Measurements from ENCODE around the gene DDT.
"Not testable (repeated sequence)": the region's sequence is repeated elsewhere in the genome, so short reads cannot be mapped to it uniquely, and the experiment has no call there.

DDT gene

GRCh38 chr22:23989583-23990244 lies 15.5 kb upstream of the DDT start:
- peak; percentile 1 for DNase-seq (ENCODE audit: low spot score)

- DNase-seq (ENCODE audit: low spot score): not testable (repeated sequence)
These were observed 12.4 kb upstream of the DDT start for GRCh38 chr22:23986538-23987178.

- DNase-seq (ENCODE audit: low spot score): not testable (repeated sequence)
These were observed 11.8 kb upstream of the DDT start for GRCh38 chr22:23986089-23986488.

GRCh38 chr22:23984430-23984829 lies 10.2 kb upstream of the DDT start:
- DNase-seq (ENCODE audit: low spot score): peak; percentile 81

GRCh38 chr22:23980567-23980966 lies 6.3 kb upstream of the DDT start:
- DNase-seq (ENCODE audit: low spot score): not testable (repeated sequence)

- DNase-seq (ENCODE audit: low spot score): not testable (repeated sequence)
These were observed 5.5 kb upstream of the DDT start, which contains the start of gene GSTT2 for GRCh38 chr22:23979557-23980240. Gene GSTT2 (plus strand): TSS chr22:23980134.

- DNase-seq (ENCODE audit: low spot score): not testable (repeated sequence)
These were observed 3.1 kb upstream of the DDT start for GRCh38 chr22:23977304-23977703.

GRCh38 chr22:23974836-23975352 lies 653 bp upstream of the DDT start:
- not testable (repeated sequence) for DNase-seq (ENCODE audit: low spot score)

GRCh38 chr22:23971927-23972326 lies 2.3 kb downstream of the DDT start:
- not testable (repeated sequence) for DNase-seq (ENCODE audit: low spot score)

- peak; percentile 45 for DNase-seq (ENCODE audit: low spot score)
These were observed 3.3 kb downstream of the DDT start for GRCh38 chr22:23970816-23971486.

GRCh38 chr22:23970201-23970641 lies 4.0 kb downstream of the DDT start:
- DNase-seq (ENCODE audit: low spot score): no peak

GRCh38 chr22:23969071-23969470 lies 5.2 kb downstream of the DDT start:
- DNase-seq (ENCODE audit: low spot score): no peak

GRCh38 chr22:23966568-23966967 lies 7.7 kb downstream of the DDT start, which contains the start of gene DDTL:
Gene DDTL (plus strand): TSS chr22:23966888. CDS start chr22:23966915, 27 bp downstream.
- DNase-seq (ENCODE audit: low spot score): not testable (repeated sequence)

GRCh38 chr22:23966094-23966493 lies 8.1 kb downstream of the DDT start:
- DNase-seq (ENCODE audit: low spot score): not testable (repeated sequence)

GRCh38 chr22:23961084-23961771 lies 13.0 kb downstream of the DDT start, which contains the start of gene GSTT2B:
Gene GSTT2B (minus strand): TSS chr22:23961195. CDS start chr22:23961131, 64 bp downstream.
- not testable (repeated sequence) for DNase-seq (ENCODE audit: low spot score)

GRCh38 chr22:23956301-23956900 lies 17.8 kb downstream of the DDT start:
- DNase-seq (ENCODE audit: low spot score): peak; percentile 79

- not testable (repeated sequence) for DNase-seq (ENCODE audit: low spot score)
These were observed 18.4 kb downstream of the DDT start for GRCh38 chr22:23955886-23956285.

GRCh38 chr22:23954991-23955305 lies 19.3 kb downstream of the DDT start:
- DNase-seq (ENCODE audit: low spot score): not testable (repeated sequence)

GRCh38 chr22:23954193-23954990 lies 19.8 kb downstream of the DDT start:
- DNase-seq (ENCODE audit: low spot score): not testable (repeated sequence)

- not testable (repeated sequence) for DNase-seq (ENCODE audit: low spot score)
These were observed 20.8 kb downstream of the DDT start for GRCh38 chr22:23953485-23953884.
